KG1 (cell line): ENCODE data around the gene VAC14.

Experiments used
- DNase-seq: peaks from one replicate; lab custom pipeline; 2025; lab: John Stamatoyannopoulos, UW

The VAC14 gene

DNA sequence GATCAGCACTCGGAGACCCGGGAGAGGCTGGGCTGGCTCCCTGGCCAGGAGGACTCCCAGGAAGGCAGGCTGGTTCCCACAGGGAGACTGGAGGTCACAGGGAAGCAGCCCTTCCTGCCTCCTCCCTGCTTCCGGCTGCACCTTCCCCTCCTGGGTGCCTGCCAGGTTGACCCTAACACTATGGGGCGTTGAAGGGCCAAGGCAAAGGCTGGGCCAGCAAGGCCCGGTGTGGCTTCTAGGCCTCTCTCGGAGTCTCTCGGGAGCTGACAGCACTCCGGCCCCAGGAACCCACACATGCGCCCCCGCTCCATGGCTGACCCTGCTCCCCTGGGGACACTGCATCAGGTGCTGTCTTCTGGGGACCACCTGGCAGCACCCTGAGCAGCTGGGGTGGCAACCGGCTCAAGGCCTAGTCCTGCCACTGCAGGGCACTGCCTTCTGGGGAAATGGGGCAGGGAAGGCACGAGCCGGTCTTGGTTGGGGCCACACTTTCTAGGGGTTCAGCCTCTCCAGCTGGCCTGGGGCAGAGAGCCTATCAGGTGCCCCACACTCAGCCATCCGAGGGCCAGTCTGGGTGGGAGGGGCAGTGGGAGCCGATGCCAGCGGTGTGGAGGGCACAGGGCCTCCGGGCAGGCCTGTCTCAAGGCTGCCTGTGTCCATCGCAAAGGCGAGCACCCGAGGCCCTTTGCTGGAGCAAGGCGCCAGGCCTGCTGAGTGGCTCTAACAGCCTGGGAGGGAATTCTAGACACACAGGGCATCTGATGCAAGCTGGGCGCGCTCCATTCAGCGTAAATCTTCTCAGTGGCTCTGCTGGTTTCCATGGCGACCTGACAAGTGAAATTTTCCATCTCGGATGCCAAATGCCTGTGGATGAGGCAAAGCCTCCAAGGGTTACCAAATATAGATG is 109.5 kb downstream of the VAC14 start:
- DNase-seq = no peak

- no peak for DNase-seq
These were observed 110.7 kb downstream of the VAC14 start for GRCh38 chr16:70689970-70690891.

DNA sequence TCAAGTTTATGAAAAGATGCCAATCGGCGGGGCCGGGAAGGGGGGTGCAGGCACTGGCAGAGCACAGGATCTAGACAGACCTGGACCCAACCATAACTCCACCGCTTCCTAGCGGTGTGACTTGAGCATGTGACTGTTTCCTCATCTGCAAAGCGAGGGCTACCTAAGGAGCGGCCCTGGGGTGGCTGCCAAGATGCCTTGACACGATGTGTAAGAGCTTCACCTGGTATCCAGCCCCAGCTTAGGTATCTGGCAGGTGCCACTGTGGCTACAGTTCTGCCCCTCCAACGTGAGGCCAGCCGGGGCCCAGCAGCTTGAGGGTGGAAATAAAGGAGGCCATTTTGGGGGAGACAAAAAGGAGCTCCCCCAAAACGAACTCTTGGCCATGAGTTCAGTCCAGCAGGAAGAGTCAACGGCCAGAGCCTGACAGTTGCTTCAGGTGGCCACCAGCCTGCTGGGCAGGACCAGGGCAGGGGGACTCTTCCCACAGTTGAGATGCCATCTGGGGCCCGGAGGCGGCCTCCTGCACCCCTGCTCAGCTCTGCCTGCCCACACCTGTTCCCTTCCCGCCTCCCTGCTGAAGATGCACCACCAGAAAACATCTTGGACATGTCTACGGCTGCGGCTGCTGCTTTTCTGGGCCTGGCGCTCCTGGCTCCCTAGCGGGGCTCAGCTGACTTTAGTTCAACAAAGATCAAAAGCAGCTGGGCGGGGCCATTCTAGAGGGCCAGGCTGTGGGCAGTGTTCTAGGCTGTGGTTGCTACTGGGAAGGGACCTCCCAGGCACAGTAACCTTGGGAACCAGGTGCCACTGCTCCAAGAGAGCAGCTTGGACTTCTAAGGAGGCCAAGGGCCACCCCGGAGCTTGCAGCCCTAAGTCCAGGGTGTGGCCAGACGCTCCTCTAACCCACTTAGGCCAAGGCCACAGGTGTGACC is 111.7 kb downstream of the VAC14 start:
- DNase-seq = no peak

DNA sequence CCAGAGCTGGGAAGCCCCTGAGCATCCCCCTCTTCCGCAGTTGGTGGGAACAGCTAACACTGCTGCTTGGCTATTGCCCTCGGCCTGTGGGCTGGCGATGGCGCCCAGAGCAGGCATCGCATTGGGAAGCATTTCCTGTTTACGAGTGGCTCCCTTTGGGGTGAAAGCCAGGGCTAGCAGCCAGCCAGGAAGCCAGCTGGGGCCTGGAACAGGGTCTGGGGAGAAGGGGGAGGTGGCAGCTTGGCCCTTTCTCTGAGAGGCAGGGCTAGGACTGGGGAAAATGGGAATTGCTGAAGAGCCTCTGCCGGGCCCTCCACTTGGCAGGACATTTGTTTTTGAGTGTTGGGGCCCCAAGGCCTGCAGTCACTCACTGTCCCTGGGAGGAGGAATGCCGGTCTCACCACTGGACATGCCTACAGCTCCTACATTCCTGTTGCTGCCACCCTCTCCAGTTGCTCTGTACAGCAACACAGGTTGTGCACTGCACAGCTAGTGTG is 112.7 kb downstream of the VAC14 start:
- no peak for DNase-seq

DNA sequence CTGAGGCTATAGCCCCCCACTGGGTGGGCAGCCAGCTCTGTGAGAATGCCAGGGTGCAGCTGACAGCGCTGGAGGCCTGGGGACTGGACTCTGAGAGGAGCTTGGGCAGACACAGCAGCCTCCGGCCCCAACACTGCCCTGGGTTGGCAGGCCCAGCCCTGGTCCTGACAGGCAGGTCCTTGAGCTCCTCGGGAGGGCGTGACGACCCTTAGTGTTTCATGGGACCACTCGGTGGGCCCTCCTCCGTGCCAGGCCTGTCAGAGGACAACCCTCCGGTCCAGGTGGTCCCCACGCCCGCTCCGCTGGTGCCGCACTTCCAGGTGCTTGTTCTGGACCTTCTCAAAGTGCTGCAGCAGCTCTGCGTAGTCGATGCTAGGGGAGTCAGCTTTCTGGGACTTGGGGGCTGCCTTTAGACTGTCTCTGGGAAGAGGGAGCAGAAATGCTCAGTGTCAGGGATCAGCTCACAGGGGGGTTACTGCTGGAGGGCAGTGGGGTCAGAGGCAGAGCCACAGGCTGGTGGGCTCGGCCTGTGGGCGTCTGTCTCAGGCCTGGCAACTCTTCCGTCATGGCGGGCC is 113.2 kb downstream of the VAC14 start:
- DNase-seq = no peak

- DNase-seq = no peak
These were observed 113.9 kb downstream of the VAC14 start for GRCh38 chr16:70687102-70687511.

DNA sequence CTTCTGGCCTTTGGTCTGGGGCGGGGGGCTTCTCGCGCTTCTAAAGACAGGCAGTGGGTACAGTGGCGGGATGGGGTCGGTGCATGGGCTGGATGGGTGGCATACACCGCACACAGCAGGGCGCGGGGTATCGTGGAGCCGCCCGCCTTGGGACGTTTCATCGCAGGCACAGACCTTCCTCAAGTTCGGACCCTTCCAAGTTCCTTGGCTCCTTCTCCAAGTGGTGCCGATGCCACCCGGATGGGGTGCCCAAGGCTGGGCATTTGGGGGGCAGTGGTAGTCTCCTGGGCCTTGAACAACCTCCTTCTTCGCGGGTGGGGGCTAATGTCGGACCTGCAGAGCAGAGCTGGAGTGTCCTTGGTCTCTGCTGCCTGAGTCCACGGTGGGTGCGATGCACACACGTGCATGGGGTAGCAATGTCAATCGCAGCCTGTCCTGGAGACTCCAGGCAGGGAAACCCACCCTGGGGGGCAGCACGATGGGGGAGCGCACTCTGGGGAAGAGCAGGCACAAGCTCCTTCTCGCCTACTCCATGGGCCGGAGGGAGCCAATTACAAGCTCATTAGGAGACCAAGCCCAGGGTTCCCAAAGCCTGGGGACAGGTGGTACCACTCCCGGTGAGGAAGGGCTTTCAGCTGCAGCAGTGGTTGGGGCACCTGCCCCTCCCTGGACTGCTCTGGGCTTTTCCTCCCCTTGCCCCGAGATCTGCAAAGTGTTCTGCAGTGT is 114.4 kb downstream of the VAC14 start:
- DNase-seq = no peak

- no peak for DNase-seq
These were observed 115.0 kb downstream of the VAC14 start, which contains the start of gene MTSS2 for GRCh38 chr16:70685938-70686375. Gene MTSS2 (minus strand): TSS chr16:70686053. CDS start chr16:70685791, 262 bp downstream.

DNA sequence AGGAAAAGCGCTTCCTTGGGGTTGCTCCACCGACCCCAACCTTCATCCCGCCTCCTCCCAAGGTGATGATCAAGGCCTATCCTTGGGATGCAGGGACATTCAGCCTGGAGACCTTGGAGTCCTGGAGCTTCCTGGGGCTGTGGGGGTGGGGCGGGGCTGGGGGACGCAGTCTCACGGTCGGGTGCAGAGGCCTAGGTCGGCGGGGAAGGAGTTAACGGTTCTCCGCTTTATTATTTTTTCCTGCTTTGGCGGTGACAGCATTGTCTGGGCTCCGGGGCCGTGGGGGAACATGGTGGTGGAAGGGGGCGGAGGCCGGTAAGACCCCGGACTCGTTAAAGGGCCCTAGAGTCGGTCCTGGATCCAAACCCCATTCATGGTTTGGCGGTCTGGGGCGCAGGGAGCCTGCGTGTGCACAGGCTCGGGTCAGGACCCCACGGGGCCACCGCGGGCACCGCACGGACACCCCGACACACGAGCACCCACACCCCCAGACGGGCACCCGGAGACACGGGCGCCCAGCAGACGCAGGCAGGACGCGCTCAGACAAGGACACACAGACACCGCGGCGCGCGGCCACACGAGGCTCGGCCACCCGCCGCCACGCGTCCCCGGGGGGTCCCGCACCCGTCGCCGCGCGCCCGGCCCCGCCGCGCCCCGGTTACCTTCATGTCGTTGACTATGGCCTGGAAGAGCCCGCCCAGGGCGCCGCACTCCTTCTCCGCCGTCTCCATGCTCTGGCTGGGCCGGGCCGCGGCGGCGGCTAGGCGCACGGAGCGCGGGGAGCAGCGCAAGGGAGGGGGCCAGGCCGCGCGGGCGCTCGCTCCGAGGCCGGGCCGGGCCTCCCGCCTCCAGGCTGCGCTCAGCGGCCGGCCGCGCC is 115.7 kb downstream of the VAC14 start:
- no peak for DNase-seq

GRCh38 chr16:70684146-70685060 is 116.6 kb downstream of the VAC14 start:
- no peak for DNase-seq

GRCh38 chr16:70683146-70683944 is 117.6 kb downstream of the VAC14 start:
- DNase-seq = no peak

DNA sequence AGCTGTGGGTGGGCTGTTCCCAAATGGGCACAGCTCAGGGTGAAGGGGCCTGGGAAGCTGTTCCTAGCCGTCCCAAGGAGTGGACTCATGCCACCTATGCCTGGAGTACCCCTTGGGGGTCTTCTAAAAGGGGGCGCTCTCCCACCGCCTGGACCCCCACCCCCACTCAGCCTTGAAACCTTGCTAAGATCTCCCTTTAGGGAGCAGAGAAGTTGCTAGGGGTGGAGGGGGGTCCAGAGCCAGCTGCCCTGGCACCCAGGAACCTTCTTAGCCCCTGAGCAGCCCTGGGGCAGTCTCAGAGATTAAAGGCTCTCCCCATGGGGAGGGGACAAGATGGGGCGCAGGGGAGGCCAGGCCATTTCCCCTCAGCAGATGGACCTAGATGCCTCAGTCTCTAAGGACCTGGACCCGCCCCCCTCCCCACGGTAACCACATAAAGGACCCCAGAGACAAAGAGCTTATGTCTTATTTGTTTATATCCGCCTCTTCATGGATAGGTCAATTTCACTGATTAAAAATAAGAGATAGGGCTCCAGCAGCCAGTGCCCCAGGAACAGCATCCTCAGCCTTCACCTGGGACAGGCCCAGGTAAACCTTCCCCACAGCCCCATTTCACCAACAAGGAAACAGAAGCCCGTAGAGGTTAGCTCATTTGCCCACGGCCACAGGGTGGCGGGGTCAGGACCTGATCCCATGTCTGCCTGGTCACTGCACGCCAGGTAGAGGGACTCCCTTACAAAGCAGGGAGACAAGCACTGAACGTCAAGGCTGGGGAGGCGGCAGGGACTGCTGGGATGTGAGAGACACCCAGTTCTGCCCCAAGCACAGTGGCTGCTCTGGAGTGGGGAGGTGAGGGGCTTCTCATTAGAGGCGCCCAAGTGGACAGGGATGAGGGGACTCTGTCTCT is 118.5 kb downstream of the VAC14 start:
- no peak for DNase-seq

- no peak for DNase-seq
These were observed 119.3 kb downstream of the VAC14 start for GRCh38 chr16:70681382-70682238.

GRCh38 chr16:70680495-70681381 is 120.2 kb downstream of the VAC14 start:
- no peak for DNase-seq
